ENCODE results near the gene KRT73.

The KRT73 gene

GRCh38 chr12:52645120-52645761 lies 26.9 kb upstream of the KRT73 start:
- no peak for DNase-seq

GRCh38 chr12:52644078-52644415 lies 25.7 kb upstream of the KRT73 start:
- DNase-seq, result no peak

- no peak for DNase-seq
Observed at GRCh38 chr12:52643233-52644077, 25.1 kb upstream of the KRT73 start.

DNA sequence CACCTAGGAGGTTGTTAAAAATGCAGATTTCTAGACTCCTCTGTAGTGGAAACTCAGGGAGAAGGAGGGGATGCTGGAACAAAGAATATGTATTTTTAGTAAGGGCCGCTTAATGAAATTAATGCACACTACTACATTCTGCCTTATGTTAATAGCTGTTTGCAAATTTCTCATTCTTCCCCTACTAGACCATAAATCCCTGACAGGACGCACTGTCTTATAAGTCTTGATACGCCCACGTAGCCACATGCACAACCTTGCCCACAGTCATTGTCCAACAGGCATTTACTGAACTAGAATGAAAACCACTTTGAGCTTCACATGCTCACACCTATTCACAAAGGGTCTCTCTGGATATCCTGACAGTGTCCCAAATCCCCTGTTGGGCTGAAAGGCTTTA lies 23.1 kb upstream of the KRT73 start:
- no peak for DNase-seq

GRCh38 chr12:52637299-52637698 lies 18.9 kb upstream of the KRT73 start:
- DNase-seq, result no peak

- no peak for DNase-seq
Observed at GRCh38 chr12:52636592-52637258, 18.4 kb upstream of the KRT73 start.

DNA sequence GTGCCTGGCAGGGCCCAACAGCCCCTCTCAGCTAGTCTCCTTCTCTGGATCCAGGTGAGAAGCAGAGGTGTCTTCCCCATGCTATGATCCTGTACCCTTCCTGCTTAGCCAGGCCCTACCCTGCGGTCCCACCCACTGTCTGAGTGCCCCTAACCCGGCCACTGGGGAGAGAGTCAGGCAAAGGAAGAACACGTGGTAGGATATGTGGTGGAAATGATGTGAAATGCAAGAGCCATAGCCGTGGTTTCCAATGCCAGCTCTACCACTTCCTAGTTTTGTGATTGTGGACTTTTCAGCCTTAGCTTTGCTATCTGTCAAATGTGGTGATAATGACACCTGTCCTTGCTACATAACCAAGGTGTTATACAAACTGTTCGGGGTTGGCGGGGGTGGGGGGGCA lies 17.8 kb upstream of the KRT73 start:
- no peak for DNase-seq

DNA sequence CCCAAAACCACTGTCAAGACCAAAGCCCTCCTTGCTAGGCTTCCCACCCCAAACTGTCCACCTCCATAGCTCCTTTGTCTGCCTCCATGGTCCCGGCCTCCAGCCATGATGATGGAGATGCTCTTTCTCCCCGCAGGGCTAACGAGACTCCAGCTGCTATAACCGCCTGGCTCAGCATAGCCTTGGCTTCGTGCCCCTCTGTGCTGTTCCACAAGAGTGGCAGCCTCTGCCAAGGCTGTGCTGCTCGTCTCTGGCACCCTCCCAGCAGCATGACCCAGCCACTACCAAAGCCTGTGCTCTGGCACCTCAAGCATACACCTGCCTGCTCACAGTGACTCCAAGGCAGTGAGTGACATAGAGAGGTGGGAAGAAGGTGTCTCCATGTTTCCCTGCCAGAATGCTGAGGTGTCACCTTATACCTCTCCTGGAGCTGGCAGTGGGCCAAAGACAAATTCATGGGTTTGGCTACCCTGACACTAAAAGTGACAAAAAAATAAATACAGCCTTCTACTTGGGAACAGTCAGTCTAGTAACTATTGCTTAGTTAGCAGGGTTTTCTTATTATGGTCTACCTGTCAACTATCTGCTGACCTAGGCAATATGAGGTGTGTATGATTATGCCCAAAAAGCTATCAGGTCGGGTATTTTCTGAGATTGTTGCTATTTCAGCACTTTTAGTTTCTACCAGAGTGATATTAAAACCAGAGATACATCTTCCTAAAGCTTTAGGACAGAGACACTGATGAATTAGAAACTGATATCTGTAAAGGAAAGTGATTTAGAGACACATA lies 16.1 kb upstream of the KRT73 start:
- DNase-seq, result no peak

GRCh38 chr12:52633383-52633782 lies 15.0 kb upstream of the KRT73 start:
- DNase-seq, result no peak

GRCh38 chr12:52632656-52633055 lies 14.3 kb upstream of the KRT73 start:
- DNase-seq, result no peak

GRCh38 chr12:52631676-52632459 lies 13.5 kb upstream of the KRT73 start:
- no peak for DNase-seq

DNA sequence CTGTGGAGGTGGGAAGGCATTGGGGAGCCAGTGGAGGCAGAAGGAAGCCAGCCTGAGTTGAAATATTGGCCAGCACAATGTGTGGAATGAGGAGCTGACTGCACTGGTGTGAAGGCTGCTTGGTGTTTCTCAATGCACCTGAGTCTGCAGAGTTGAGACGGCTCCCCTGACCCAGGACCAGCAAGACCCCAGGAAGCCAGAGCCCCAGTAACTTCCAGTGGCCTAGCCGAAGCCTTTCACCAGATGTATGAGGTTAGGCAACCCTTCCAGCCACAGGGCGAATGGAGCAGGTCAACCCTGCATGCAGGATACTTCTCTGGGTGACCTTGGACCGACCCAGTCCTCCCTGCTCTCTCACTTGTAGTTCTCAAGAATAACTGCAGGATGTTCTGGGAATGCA lies 12.9 kb upstream of the KRT73 start:
- DNase-seq, result no peak

GRCh38 chr12:52630599-52631200 lies 12.3 kb upstream of the KRT73 start:
- no peak for DNase-seq

- DNase-seq, result no peak
Observed at GRCh38 chr12:52630008-52630500, 11.7 kb upstream of the KRT73 start.

GRCh38 chr12:52629281-52630007 lies 11.1 kb upstream of the KRT73 start:
- DNase-seq, result no peak

GRCh38 chr12:52628841-52629240 lies 10.5 kb upstream of the KRT73 start:
- no peak for DNase-seq

DNA sequence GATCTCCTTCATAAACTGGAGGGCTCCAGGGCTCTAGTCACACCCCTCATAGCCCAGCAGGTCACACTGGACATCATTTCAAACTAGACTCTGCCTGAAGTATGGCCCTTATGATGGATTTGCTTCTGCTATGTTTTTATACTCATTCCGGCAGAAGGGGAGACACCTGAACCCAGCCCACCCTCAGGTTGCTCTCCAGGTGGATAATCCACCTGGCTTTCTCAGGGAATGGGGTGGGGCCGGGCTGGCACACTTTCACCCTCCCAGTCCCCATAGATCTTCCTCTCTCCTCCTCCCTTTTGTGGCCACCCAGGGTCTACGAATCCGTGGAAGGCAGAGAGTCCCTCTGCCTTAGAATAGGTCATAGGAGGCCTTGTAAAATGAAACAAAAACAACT lies 9.8 kb upstream of the KRT73 start:
- no peak for DNase-seq

GRCh38 chr12:52627395-52628110 lies 9.2 kb upstream of the KRT73 start:
- no peak for DNase-seq

DNA sequence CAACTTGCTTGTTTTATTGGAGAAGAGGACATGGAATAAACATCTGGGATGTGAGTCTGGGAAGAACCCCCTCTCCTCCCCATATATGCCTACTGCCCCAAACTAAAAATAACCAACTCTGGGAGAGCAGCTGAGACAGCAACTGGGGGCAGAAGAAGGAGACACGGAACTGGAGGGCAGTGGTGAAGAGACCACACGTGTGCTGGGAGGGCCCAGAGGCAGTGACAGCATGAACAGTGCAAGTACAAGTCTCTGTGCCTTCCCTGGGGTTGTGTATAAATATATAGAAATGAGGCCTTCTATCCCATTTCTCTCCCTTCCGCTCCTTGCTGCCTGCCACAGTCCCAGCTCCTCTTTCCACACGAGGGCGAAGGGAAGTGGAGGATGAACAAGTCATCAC lies 4.0 kb upstream of the KRT73 start:
- no peak for DNase-seq

DNA sequence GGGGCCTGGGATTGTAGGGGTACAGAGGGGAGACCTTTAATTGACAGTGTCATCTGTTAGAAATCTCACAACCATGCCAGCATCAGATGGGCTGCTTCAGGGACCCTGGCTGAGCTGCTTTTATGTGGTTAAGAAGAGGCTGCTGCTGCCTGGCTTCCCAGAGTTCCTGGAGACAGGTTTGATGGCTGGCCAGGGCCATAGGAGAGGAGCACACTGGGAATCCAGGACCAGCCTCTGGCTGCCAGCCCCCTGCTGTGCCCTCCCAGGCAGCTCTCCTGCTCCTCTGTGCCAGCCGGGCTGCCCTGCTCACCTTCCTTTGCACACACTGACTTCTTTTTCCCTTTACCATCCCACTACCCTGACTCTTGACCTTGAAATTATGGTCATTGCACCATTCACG lies 507 bp upstream of the KRT73 start:
- DNase-seq, result no peak

DNA sequence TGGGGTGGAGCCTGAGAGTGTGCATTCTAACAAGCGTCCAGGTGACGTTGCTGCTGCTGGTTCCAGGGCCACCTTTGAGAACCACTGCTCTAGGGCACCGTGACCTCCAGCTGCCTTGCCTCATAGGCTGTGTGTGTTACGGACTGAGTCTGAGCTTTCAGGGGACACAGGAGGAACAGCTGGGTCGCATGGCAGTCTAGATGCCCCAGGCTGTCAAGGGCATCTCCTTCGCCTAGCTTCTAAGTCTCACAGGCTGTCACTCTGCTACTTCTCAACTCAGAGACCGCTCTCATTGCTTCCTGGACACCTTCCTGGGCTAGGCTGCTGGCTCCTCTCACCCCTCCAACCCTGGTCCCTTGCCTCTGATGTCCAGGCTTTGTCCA lies 965 bp downstream of the KRT73 start:
- no peak for DNase-seq
